Activated naive CD4-positive, alpha-beta T cell treated with anti-CD3 and anti-CD28 coated beads for 36 hours (primary cell): ENCODE results near the gene PFKFB2. TPM values are rescaled to one million over a fixed set of nuclear protein-coding genes. Genes with fewer than 3 reads are reported as not detected.

Source experiments
- CTCF ChIA-PET: fragments of 350-600 bp; sonication (Branson Sonifier 250); formaldehyde crosslinking; loops from one replicate; lab custom pipeline; 2021; ENCODE audit warnings: antibody characterized with exemption; lab: Charles Lee
- DNase-seq: peaks from one replicate; pipeline ENCODE4 v3.0.0-alpha.2; 2020
- H3K27ac Mint-ChIP-seq: one replicate; pipeline ENCODE4 v1.8.0; 2021; ENCODE audit warnings: mild to moderate bottlenecking, mixed read lengths
- H3K27me3 Mint-ChIP-seq: one replicate; pipeline ENCODE4 v1.8.0; 2021; ENCODE audit warnings: low read depth, mixed read lengths
- H3K36me3 Mint-ChIP-seq: one replicate; pipeline ENCODE4 v1.8.0; 2021; ENCODE audit warnings: low read depth, mixed read lengths
- H3K4me1 Mint-ChIP-seq: one replicate; pipeline ENCODE4 v1.8.0; 2021; ENCODE audit warnings: low read depth, mixed read lengths
- H3K4me3 Mint-ChIP-seq: one replicate; pipeline ENCODE4 v1.8.0; 2021; ENCODE audit warnings: mild to moderate bottlenecking, moderate library complexity, mixed read lengths
- H3K9me3 Mint-ChIP-seq: one replicate; pipeline ENCODE4 v1.8.0; 2021; ENCODE audit warnings: mixed read lengths
- intact Hi-C: fragments of 100-400 bp; cut with micrococcal nuclease; formaldehyde crosslinking; loops from one replicate; pipeline ENCODE4 v1.15.1; 2023
- total RNA-seq, 2 experiments: library from RNA; stranded (reverse); gene quantifications; one replicate each; pipeline ENCODE4 v1.2.3, GENCODE V29; 2021

Gene PFKFB2
- total RNA-seq, 2 experiments from 2014 or later = 3.4 to 6.2 TPM

GRCh38 chr1:207088161-207088560, 35.1 kb downstream of the PFKFB2 start:
- intact Hi-C loops = loop anchor here (2.0 kb wide), 1 partner anchor 325 kb away; no protein-coding TSS in a partner anchor
- CTCF ChIA-PET = interaction anchor here (2.5 to 4.2 kb wide), 2 partner anchors 318 to 412 kb away, joined by 7 to 21 read pairs; no protein-coding TSS in a partner anchor

DNA sequence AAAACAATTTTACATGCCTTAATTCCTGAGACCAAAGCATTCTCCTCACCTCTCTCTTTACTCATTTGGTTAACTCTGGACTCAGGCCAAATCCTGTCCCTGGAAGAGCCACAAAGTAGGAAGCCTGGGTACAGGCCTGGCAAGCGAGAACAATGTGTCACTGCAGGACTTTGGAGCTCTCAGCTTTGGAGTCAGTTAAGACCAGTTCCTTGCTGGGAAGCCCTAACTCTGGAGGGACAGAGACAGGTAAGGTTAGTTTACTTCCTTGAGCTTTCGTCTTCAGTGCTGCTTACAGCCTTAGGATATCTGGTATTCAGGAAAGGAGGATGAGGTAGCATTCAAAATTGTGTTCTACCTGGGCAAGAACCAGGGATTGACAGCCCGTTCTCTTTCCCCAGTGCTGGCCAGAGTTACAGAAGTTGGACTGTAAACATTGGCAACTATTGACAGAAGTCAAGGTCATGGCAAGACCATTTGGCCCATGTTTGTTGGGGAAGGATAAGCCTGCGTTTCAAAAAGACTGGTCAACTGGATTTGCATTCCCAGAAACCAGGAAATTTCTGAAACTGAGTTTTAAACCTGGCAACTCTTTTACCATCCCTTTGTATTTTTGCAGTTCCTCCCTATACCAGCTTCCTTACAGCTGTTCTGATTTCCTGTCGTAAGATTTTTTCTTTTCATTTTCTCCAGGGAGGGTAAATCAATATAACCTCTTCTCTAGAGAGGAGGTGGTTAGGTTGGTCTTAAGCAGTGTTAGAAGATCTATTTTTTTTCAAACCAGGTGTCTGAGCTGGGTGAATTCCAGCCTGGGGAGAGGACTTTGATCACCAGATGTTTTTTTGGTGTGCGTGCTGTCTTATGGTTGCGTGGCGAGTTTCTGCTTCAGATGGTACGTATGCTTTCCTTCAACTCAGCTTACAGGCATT, 35.9 kb downstream of the PFKFB2 start, which contains the start of gene C4BPB:
TSS of gene C4BPB (plus strand) at position 160 of the 926 bp plus-strand sequence. CDS start at position 832, 672 bp downstream.
- Mint-ChIP-seq H3K9me3 (no peaks in the 10 kb centered on the region), H3K27ac (peak within 1 kb of the TSS; percentile 57), H3K36me3 (no peaks in the 10 kb centered on the region), H3K27me3 (no peaks in the 10 kb centered on the region), H3K4me1 (peaks cover 30% of the 10 kb centered on the region), H3K4me3 (peak within 1 kb of the TSS; percentile 65)
- intact Hi-C loops = loop anchor here (1.0 to 2.0 kb wide), 3 partner anchors 8 to 410 kb away; no protein-coding TSS in a partner anchor
- peak; percentile 68 for DNase-seq
- CTCF ChIA-PET = interaction anchor here (0.7 to 4.2 kb wide), 4 partner anchors 9 to 411 kb away, joined by 3 to 21 read pairs (median 6); no protein-coding TSS in a partner anchor

More at GRCh38 chr1:207088161-207088560, 35.1 kb downstream of the PFKFB2 start:
- H3K4me3 Mint-ChIP-seq = no peak overlapping the region
- DNase-seq = no peak
- H3K27ac Mint-ChIP-seq = no peak overlapping the region
- H3K27me3 Mint-ChIP-seq = no peaks in the 10 kb centered on the region
- H3K4me1 Mint-ChIP-seq = peaks cover 30% of the 10 kb centered on the region
- H3K36me3 Mint-ChIP-seq = no peaks in the 10 kb centered on the region
- H3K9me3 Mint-ChIP-seq = no peaks in the 10 kb centered on the region

DNA sequence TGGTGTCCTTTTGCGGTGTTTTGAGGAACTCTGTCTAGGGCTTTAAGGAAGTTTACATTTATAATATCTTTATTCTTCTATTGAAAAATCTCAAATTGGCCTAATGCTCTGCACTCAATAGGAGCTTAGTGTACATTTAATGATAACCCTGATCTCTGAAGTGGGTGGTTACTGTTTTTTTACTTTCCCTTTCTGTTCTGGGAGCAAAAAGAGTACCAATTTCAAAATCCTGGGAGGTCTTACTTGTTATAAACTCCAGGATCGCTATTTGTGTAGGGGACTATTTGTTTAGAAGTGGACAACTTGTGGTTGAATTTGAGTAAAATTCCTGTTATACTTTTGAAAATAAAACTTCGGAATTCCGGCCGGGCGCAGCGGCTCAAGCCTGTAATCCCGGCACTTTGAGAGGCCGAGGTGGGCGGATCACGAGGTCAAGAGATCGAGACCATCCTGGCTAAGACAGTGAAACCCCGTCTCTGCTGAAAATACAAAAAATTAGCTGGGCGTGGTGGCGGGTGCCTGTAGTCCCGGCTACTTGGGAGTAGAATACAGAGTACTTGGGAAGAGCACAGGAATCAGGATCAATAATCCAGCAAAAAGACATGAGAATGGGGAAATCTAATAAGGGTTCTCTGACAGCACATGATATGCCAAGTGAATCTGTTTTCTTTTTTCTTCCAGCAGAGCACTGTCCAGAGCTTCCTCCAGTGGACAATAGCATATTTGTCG, 36.7 kb downstream of the PFKFB2 start:
- no peak for DNase-seq
- CTCF ChIA-PET = interaction anchor here (0.7 to 4.2 kb wide), 5 partner anchors 8 to 410 kb away, joined by 3 to 21 read pairs (median 4); no protein-coding TSS in a partner anchor
- Mint-ChIP-seq H3K4me1 (peaks cover 26% of the 10 kb centered on the region), H3K36me3 (no peaks in the 10 kb centered on the region), H3K4me3 (peak overlapping the region; percentile 65), H3K27ac (peak overlapping the region; percentile 57), H3K27me3 (no peaks in the 10 kb centered on the region), H3K9me3 (no peaks in the 10 kb centered on the region)
- intact Hi-C loops = loop anchor here (1.0 to 2.0 kb wide), 3 partner anchors 8 to 410 kb away; no protein-coding TSS in a partner anchor

DNA sequence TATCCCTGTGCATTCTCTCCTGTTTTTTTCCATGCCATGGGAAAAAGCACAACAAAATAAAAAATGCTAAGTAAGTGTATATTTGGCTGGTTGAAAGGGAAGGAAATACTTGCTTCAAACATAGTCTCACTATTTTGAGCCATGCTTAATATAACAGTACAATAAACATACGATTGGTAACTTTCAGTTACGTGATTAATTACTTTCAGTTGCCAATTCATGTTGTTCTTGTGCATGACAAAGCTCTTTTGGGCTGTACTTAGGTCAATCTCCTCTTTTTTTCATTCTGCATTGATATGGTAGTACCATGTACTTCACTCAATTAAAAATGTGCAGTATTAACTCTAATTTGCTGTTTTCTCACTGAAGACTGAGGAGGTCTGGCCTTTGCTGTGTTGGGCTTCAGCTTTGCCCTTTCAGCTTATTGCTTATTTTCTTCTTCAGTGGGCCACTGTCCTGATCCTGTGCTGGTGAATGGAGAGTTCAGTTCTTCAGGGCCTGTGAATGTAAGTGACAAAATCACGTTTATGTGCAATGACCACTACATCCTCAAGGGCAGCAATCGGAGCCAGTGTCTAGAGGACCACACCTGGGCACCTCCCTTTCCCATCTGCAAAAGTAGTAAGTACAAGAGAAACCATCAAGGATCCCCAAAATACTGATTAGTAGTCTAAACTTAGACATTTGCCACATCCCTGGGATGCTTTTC, 38.3 kb downstream of the PFKFB2 start:
- intact Hi-C loops = no loop called here
- Mint-ChIP-seq H3K36me3 (no peaks in the 10 kb centered on the region), H3K4me3 (no peak overlapping the region), H3K27me3 (no peaks in the 10 kb centered on the region), H3K4me1 (peaks cover 22% of the 10 kb centered on the region), H3K9me3 (no peaks in the 10 kb centered on the region), H3K27ac (no peak overlapping the region)
- CTCF ChIA-PET = interaction anchor here (4.2 kb wide), 1 partner anchor 314 kb away, joined by 21 read pairs; no protein-coding TSS in a partner anchor
- no peak for DNase-seq

DNA sequence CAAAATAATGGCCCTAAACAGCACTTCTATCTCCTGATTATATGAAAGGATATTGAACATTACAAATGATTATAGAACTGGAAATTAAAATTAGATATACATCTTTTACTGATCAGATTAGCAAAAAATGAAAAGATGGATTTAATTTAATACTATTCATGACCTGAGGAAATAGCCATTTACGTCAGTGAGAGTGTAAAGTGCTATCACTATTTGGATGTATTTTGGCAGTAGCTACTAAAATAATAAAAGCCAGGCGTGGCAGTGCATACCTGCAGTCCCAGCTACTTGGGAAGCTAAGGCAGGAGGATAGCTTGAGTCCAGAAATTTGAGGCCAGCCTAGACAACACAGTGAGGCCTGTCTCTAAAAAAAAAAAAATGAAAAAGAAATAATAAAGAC, 40.9 kb downstream of the PFKFB2 start:
- no peak for DNase-seq
- no peak overlapping the region for H3K4me3 Mint-ChIP-seq
- H3K27me3 Mint-ChIP-seq = no peaks in the 10 kb centered on the region
- peaks cover 8% of the 10 kb centered on the region for H3K36me3 Mint-ChIP-seq
- H3K9me3 Mint-ChIP-seq = peaks cover 2% of the 10 kb centered on the region
- CTCF ChIA-PET = interaction anchor here (0.6 to 2.0 kb wide), 3 partner anchors 44 to 406 kb away, joined by 3 to 12 read pairs (median 5); partner anchors contain the start of gene YOD1
- H3K4me1 Mint-ChIP-seq = peaks cover 24% of the 10 kb centered on the region
- no peak overlapping the region for H3K27ac Mint-ChIP-seq
- intact Hi-C loops = no loop called here

- intact Hi-C loops = loop anchor here (1.0 to 5.0 kb wide), 10 partner anchors 9 to 402 kb away; partner anchors contain the start of gene CD55
- H3K27ac Mint-ChIP-seq = peak overlapping the region; percentile 86
- CTCF ChIA-PET = interaction anchor here (0.6 to 2.4 kb wide), 8 partner anchors 8 to 402 kb away, joined by 3 to 11 read pairs (median 4); no protein-coding TSS in a partner anchor
- H3K27me3 Mint-ChIP-seq = peaks cover 4% of the 10 kb centered on the region
- DNase-seq = peak; percentile 65
- H3K9me3 Mint-ChIP-seq = peaks cover 6% of the 10 kb centered on the region
- peaks cover 9% of the 10 kb centered on the region for H3K4me1 Mint-ChIP-seq
- no peak overlapping the region for H3K4me3 Mint-ChIP-seq
- peaks cover 9% of the 10 kb centered on the region for H3K36me3 Mint-ChIP-seq
These were observed 44.8 kb downstream of the PFKFB2 start for GRCh38 chr1:207097871-207098324.

- H3K27ac Mint-ChIP-seq = no peak overlapping the region
- H3K4me3 Mint-ChIP-seq = no peak overlapping the region
- H3K4me1 Mint-ChIP-seq = peaks cover 9% of the 10 kb centered on the region
- no peak for DNase-seq
- H3K9me3 Mint-ChIP-seq = peaks cover 6% of the 10 kb centered on the region
- intact Hi-C loops = no loop called here
- CTCF ChIA-PET = no interaction called here
- H3K27me3 Mint-ChIP-seq = peaks cover 4% of the 10 kb centered on the region
- H3K36me3 Mint-ChIP-seq = peaks cover 8% of the 10 kb centered on the region
These were observed 48.6 kb downstream of the PFKFB2 start for GRCh38 chr1:207101720-207102119.

DNA sequence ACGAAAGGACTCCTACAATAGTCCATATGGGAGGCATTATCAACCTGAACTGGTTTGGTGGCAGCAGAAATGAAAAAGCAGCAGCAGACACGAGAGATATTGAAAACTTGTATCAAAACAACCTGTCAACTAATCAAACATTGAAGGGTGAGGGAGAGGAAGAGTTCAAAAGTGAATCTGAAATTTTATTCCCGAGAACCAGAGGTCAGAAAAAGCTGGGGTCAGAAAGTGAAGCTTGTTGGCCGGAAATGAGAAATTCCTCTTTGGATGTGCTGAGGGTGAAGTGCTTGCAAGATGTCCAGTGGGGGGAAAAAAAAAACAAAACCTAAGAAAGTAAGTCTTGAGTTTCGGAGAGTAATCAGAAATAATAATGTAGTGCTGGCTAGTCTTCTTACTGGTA, 49.1 kb downstream of the PFKFB2 start:
- CTCF ChIA-PET = no interaction called here
- H3K27me3 Mint-ChIP-seq = peaks cover 4% of the 10 kb centered on the region
- H3K9me3 Mint-ChIP-seq = peaks cover 6% of the 10 kb centered on the region
- H3K36me3 Mint-ChIP-seq = peaks cover 8% of the 10 kb centered on the region
- H3K4me1 Mint-ChIP-seq = peaks cover 9% of the 10 kb centered on the region
- no peak overlapping the region for H3K27ac Mint-ChIP-seq
- no peak for DNase-seq
- intact Hi-C loops = no loop called here
- no peak overlapping the region for H3K4me3 Mint-ChIP-seq

DNA sequence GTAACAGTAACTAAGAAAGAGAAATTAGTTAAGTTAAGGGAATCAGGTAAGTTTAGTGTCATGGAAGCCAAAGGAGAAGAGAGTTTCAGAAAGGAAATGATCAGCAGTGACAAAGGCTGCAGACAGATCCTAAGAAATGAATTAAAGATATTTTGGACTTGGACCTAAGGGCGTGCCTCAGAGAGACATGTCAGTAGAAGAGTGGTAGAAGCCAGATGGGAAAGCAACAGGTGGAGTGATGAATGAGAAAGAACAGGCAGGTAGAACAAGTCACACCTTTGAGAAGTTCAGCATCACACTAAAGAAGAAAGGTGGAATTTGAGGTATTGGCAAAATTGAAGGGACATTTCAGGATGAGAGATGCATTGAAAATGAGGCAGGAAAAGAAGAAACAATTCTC, 49.6 kb downstream of the PFKFB2 start:
- DNase-seq = no peak
- H3K27me3 Mint-ChIP-seq = peaks cover 4% of the 10 kb centered on the region
- no peak overlapping the region for H3K27ac Mint-ChIP-seq
- intact Hi-C loops = no loop called here
- CTCF ChIA-PET = no interaction called here
- H3K9me3 Mint-ChIP-seq = peaks cover 6% of the 10 kb centered on the region
- no peak overlapping the region for H3K4me3 Mint-ChIP-seq
- H3K4me1 Mint-ChIP-seq = peaks cover 7% of the 10 kb centered on the region
- H3K36me3 Mint-ChIP-seq = peaks cover 8% of the 10 kb centered on the region

GRCh38 chr1:207103892-207104373, 50.9 kb downstream of the PFKFB2 start, which contains the start of gene C4BPA:
TSS of gene C4BPA (plus strand) at chr1:207104233. CDS start at chr1:207113026, 8,793 bp downstream.
- no peak within 1 kb of the TSS for H3K27ac Mint-ChIP-seq
- H3K4me1 Mint-ChIP-seq = no peaks in the 10 kb centered on the region
- intact Hi-C loops = no loop called here
- no peak for DNase-seq
- H3K36me3 Mint-ChIP-seq = peaks cover 2% of the 10 kb centered on the region
- no peak within 1 kb of the TSS for H3K4me3 Mint-ChIP-seq
- CTCF ChIA-PET = interaction anchor here (1.4 kb wide), 1 partner anchor 20 kb away, joined by 3 read pairs; no protein-coding TSS in a partner anchor
- peaks cover 4% of the 10 kb centered on the region for H3K9me3 Mint-ChIP-seq
- H3K27me3 Mint-ChIP-seq = peaks cover 4% of the 10 kb centered on the region

- CTCF ChIA-PET = no interaction called here
- Mint-ChIP-seq H3K27ac (no peak overlapping the region), H3K36me3 (no peaks in the 10 kb centered on the region), H3K4me3 (no peak overlapping the region), H3K9me3 (no peaks in the 10 kb centered on the region), H3K4me1 (no peaks in the 10 kb centered on the region), H3K27me3 (peaks cover 2% of the 10 kb centered on the region)
- intact Hi-C loops = no loop called here
- no peak for DNase-seq
These were observed 55.9 kb downstream of the PFKFB2 start for GRCh38 chr1:207109004-207109403.
